A549 (cell line): Measurements from ENCODE around the gene NR2C1.

Experiments used
- BHLHE40 ChIP-seq: IDR thresholded peaks from 2 replicates; pipeline ENCODE4 v1.6.1; 2012; ENCODE audit warnings: low read depth, low read length, inconsistent platforms
- CEBPB ChIP-seq, 2 experiments: fragments of >200 bp in 1 of 2; sonication (Bioruptor Twin) in 1 of 2; formaldehyde crosslinking in 1 of 2; IDR thresholded peaks; 2 replicates each; pipeline ENCODE4 v1.6.1; 2012 to 2016
- CHD2 ChIP-seq: fragments of 150-350 bp; IDR thresholded peaks from 2 replicates; pipeline ENCODE4 v1.6.1; 2014; ENCODE audit warnings: low read length; ENCODE audit not compliant: partially characterized antibody
- CHD4 ChIP-seq: fragments of 200-600 bp; sonication (generic); IDR thresholded peaks from 2 replicates; pipeline ENCODE4 v1.6.1; 2016; ENCODE audit warnings: antibody characterized with exemption, mild to moderate bottlenecking, borderline replicate concordance
- CTCF ChIP-seq: fragments of >200 bp; sonication (Bioruptor Twin); formaldehyde crosslinking; IDR thresholded peaks from 3 replicates; pipeline ENCODE4 v1.5.1; 2016
- EP300 ChIP-seq, 2 experiments: fragments of >200 bp; sonication (Bioruptor Twin); formaldehyde crosslinking; IDR thresholded peaks; 2 replicates in 1 of 2; 3 replicates in 1 of 2; pipeline ENCODE4 v1.6.1; 2016 to 2017
- HDAC2 ChIP-seq: fragments of 200-600 bp; sonication (generic); IDR thresholded peaks from 2 replicates; pipeline ENCODE4 v1.6.1; 2016
- MAX ChIP-seq: IDR thresholded peaks from 2 replicates; pipeline ENCODE4 v1.6.1; 2012
- PBX3 ChIP-seq: IDR thresholded peaks from 2 replicates; pipeline ENCODE4 v1.6.1; 2012
- POLR2A ChIP-seq: IDR thresholded peaks from 2 replicates; pipeline ENCODE4 v1.6.1; 2012; ENCODE audit warnings: mild to moderate bottlenecking, low read length
- POLR2AphosphoS2 ChIP-seq: conservative IDR thresholded peaks from 2 replicates; pipeline ENCODE4 v1.6.1; 2012; ENCODE audit warnings: low read length, improper control_type of control experiment, inconsistent platforms
- RAD21 ChIP-seq, 2 experiments: fragments of >200 bp in 1 of 2; sonication (Bioruptor Twin) in 1 of 2; formaldehyde crosslinking in 1 of 2; IDR thresholded peaks in 1 of 2; conservative IDR thresholded peaks in 1 of 2; 2 replicates in 1 of 2; 3 replicates in 1 of 2; pipeline ENCODE4 v1.6.1; 2012 to 2018; ENCODE audit warnings: inconsistent platforms in 1 of 2
- USF2 ChIP-seq: fragments of 450-650 bp; IDR thresholded peaks from 2 replicates; pipeline ENCODE4 v1.6.1; 2014; ENCODE audit warnings: antibody characterized with exemption

GRCh38 chr12:95060951-95061350 lies 12.5 kb downstream of the NR2C1 start:
- TF ChIP-seq POLR2A (no peak), HDAC2 (no peak), CEBPB (IDR thresholded peaks at IDR 0.05) (no peak), MAX (no peak), CTCF (no peak), RAD21 (conservative IDR thresholded peaks at IDR 0.05 in 1 of 2, IDR thresholded peaks at IDR 0.05 in 1 of 2) (no peak), EP300 (IDR thresholded peaks at IDR 0.05) (no peak), CHD4 (no peak), POLR2AphosphoS2 (no peak), CHD2 (no peak), PBX3 (no peak), USF2 (no peak), BHLHE40 (no peak)
